Ureter (tissue), 1 donor: ENCODE data around the gene CDH18. TPM values are rescaled to one million over a fixed set of nuclear protein-coding genes. Genes with fewer than 3 reads are reported as not detected.

Source experiments
- DNase-seq: peaks from one replicate; pipeline ENCODE4 v3.0.0-alpha.2; 2020; ENCODE audit warnings: low spot score
- total RNA-seq: library from RNA; stranded (reverse); gene quantifications from one replicate; pipeline ENCODE4 v1.2.4, GENCODE V29; 2023
- donor health status: DM: yes; HTN: yes; CAD: no.

Gene CDH18, protein sequence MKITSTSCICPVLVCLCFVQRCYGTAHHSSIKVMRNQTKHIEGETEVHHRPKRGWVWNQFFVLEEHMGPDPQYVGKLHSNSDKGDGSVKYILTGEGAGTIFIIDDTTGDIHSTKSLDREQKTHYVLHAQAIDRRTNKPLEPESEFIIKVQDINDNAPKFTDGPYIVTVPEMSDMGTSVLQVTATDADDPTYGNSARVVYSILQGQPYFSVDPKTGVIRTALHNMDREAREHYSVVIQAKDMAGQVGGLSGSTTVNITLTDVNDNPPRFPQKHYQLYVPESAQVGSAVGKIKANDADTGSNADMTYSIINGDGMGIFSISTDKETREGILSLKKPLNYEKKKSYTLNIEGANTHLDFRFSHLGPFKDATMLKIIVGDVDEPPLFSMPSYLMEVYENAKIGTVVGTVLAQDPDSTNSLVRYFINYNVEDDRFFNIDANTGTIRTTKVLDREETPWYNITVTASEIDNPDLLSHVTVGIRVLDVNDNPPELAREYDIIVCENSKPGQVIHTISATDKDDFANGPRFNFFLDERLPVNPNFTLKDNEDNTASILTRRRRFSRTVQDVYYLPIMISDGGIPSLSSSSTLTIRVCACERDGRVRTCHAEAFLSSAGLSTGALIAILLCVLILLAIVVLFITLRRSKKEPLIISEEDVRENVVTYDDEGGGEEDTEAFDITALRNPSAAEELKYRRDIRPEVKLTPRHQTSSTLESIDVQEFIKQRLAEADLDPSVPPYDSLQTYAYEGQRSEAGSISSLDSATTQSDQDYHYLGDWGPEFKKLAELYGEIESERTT
- total RNA-seq, result not detected

DNA sequence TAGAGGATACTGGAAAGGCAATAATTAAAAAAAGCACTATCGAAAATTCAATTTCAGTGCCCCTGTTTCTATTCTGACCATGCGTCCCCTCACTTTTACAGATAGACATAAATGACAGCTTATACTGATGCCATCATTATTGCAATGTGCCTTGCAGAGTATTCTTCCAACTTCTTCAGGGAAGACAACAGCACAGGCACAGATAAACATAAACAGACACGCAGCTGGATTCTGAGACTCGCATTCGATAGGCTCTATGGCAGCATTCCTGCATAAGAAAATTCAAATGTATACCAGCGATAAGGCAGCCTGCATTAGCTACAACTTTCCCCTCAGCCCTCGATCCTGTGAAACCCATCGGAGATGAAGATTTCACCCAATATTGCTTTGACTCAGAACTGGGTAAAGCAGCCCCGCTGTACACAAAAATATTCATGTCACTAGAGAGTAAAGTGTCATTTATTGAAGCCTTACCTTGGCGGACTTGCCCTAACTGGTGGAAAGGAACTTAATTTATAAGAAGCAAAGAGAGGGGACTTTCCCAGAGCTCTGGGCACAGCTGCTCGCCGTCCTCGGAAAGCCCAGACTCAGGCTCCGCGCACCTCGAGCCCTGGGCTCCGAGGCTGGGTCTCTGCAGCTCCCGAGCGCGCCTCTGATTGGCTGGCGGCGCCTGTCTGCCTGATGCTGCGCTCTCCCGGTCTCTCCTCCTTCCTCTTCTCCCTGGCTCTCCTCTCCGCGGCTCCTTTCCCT is at the start of gene CDH18:
CDH18 (minus strand) TSS at position 589 of the 750 bp plus-strand sequence. CDS start 149,214 bp downstream, outside the sequence.
- no peak for DNase-seq

DNA sequence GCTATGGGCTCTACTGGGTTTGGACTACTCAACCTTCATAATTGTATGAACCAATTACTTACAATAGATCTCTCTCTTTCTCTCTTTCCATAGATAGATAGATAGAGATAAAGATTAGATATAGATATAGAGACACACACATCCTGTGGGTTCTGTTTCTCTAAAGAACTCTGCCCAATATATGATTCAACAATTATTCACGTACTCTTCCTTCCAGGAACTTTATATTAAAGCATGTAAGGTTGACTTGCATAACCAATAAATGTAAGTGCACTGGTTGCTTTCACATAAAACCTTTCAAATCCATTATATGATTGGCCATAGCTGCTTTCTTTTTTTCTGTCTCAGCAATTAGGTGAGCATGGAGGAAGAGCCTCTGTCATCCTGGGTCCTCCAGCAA is 46.7 kb upstream of the CDH18 start:
- DNase-seq, result no peak

DNA sequence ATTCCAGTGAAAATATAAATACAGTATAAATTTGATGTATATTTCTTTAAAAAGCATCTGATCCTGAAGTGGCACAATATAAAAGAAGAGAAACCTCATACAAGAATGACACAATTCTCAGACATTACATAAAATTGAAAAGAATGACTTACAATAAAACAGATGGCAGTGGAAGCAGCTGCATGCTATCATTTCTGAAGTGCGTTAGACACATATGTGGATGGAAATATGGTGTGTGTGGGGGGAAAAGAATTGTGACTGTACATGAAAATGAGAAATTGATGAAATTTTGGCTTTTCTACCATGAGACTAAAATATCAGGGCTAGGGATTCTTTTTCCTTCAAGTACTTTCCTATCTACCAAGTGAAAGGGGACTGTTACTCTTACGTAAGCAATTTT is 45.9 kb upstream of the CDH18 start:
- DNase-seq, result no peak

DNA sequence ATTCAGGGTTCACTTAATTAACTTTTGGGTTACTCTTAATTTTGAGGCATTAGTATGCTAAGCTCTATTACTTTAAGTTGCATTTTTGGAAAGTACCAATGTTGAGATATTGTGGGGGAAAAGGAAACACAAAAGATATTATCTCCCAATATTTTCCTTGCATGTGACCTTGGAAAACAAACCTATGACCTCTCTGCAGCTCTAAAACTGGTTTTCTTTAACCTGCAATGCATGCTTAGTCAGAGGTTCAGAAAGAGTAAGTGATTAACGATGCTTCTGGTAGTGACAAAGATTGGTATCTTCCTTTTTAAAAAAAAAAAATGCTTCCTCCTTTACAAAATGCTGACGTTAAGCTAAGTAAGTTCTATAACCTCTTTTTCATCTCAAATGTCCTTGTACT is 44.9 kb upstream of the CDH18 start:
- no peak for DNase-seq

DNA sequence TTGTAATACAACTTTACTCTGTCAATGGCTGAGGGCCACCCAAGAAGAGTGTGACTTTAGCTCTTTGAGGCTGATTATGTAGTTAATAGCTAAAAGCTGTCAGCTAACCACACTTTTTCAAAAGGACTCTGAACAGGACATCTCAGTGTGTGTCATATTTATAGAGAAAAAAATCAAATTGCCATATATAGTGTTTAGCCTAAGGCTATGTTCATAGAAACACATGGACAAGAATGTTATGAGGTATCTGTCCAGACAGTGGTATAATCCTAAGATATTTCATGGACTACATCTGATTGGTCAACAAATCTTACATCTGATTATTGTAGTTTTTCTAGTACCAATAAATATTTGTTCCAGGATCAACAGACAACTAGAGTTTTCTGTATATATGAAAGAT is 42.1 kb upstream of the CDH18 start:
- no peak for DNase-seq

DNA sequence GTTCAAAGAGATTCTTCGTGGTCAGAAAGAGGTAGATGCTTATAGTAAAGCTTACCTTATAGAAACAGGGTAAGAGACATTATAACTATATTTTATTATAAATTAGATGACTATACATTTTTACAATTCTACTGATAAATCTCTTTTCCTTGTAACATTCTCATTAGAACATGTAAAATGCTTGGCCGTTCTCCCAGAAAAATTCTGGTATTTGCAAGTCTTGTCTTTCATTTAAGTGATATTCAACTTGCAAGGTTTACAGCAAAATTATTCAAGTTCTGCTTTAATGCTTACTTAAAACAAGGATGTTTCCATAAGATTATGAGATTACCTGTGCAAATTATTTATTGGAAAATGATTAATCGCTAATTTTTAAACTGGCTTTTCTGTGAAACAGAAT is 41.3 kb upstream of the CDH18 start:
- DNase-seq, result no peak

DNA sequence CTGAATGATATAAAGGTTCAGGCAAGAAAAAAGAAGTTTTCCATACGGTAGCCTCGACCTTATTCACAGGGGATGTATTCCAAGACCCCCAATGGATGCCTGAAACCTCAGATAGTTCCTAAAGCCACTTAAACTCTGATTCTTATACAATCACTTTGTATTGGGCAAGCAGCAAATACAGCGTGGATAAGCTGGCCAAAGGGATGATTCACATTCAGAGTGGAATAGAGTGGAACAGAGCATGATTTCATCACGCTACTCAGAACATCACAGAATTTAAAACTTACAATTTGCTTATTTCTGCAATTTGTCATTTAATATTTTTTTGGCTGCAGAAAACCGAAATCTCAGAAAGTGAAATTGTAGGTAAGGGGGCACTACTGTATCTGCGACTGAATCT is 40.5 kb upstream of the CDH18 start:
- no peak for DNase-seq

DNA sequence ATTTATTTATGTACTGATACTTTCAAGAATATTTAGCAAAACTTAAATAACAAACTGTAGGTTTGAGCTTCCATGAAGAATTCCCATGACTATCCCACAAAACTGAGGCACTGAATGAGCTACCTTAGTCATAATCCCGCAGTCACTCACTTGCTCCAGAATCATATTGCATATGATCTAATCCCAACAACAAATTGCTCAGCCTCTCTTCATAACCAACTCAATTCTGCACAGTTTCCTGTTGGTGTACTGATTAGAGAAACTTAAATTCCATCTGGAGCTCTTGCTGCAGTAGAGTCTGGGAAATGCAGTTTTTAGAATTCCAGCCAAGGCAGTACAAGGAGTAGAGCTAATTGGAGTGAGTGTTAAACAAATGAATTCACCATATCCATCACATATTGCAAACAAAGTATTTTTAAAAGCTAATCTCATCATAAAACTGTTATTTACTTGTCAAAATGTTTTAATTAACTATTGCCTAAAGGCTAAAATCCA is 35.7 kb upstream of the CDH18 start:
- no peak for DNase-seq

DNA sequence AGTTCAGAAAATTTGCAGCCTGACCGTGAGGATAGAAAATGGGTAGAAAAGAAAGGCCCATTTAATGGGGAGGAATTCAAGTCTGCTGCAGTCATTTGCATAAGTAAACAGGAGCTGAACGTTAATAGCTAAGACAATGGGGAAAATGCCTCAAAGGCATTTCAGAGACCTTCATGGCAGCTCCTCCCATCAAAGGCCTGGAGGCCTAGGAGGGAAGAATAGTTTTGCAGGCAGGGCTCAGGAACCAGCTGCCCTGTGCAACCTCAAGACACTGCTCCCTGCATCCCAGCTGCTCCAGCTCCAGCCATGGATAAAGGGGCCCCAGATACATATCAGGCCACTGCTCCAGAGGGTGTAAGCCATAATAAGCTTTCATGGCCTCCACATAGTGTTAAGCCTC is 32.2 kb upstream of the CDH18 start:
- no peak for DNase-seq

DNA sequence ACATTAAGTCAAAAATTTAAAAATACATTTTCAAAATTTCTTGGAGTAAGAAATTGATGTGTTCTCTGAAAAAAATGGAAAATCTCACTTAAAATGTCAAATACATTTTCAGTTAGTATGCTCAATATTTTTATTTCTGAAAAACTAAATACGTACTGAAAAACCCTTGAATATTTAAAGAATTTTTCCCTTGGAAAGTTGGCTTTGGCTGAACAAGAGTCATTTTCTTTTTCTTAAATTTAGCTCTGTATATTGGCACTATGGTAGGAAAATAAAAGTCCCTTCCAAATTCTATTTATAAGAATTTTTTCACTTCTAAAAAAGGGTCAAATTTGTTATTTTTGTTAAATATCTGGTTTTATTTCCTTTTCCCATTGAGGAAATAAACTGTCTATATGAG is 29.0 kb upstream of the CDH18 start:
- DNase-seq, result no peak

DNA sequence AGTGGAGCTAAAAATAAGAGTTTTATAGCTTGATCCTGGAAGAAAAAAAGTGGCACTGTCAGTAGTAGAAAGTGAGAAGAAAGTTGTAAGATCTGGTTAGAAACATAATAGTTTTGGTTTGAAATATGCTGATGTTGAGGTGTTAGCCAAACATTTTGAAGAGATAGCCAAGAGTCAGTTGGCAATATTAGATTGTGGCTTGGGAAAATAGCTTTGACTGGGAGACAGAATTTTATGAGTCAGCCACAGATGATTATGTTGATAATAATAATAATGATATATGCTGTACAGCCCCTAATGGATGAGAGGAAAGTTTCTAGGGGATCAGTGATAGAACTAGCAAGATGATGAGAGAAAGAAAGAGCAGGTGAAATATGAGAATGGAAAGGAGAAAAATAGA is 12.4 kb upstream of the CDH18 start:
- DNase-seq, result no peak

DNA sequence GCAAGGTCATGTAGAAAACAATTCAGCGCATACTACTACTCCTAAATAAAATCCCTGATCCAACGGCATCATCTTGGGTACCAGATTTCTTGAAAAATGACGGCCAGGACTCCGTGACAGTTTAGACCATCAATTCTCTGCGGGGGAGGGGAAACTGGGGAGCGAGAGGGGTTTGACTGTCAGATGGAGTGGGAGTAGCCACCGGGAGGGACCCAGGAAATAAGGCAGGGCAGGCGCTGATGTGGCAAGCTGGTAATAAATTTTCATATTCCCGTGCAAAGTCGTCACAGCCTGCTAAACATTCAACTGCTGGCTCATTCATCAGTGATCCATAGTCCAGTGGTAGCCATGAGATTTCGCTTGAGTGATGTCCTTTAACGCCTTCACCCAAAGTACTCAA is 457 bp upstream of the CDH18 start:
- no peak for DNase-seq

DNA sequence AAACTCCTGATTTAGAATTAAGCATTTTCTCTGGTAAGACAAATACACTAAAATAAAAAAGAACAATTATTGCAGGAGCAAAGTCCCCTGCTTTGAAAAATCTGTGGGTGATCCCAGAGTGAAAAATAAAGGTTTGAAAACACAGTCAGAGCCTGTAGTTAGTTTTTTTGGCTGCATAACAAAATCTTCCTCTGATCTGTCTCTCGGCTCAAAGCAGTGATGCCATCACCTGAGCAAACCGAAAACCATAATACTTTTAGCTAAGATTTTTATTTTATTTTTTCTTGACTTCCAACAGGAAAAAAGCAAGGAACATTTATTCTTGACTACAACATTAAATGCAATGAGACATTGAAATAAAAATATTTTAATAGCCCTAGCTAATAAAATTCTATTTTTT is 1.2 kb downstream of the CDH18 start:
- no peak for DNase-seq

DNA sequence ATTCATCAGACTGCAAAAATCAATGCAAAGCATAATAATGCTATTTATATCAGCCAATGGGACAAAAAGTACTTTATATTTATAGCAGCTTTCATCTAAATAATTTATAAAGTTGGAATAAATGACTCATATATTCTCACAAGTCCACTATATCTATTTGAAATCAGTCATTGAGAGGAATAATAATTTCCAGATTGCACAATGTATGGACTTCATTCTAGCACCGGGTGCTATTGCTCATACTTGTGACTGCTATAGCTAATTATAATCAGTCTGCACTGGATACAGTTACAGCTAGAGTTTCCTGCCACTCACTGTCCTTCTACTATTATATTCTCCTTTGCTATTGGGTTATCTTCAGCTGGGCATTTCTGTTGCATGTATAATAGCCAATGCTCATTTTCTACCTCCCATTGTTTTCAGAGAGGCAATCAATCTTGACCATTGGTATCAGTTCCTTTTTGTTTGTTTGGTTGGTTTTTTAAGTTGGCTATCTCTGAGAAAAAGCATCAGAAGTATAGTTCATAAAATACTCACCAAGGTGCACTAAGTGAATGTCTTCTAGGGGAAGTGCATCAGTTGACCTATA is 1.9 kb downstream of the CDH18 start:
- no peak for DNase-seq

DNA sequence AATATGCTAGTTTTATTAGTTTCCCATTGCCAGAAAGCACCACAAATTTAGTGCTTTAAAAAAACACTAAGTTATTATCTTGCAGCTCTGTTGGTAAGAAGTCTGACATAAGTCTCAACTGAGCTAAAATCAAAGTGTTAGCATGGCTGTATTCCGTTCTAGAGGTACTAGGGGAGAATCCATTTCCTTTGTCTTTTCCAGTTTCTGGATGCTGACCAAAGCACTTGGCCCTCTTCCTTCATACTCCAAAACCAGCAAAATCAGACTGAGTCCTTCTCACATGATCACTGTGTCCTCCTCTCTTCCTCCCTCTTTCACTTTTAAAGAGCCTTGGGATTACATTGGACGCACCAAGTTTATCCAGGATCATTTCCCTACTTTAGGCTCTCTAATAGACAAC is 9.5 kb downstream of the CDH18 start:
- DNase-seq, result no peak

DNA sequence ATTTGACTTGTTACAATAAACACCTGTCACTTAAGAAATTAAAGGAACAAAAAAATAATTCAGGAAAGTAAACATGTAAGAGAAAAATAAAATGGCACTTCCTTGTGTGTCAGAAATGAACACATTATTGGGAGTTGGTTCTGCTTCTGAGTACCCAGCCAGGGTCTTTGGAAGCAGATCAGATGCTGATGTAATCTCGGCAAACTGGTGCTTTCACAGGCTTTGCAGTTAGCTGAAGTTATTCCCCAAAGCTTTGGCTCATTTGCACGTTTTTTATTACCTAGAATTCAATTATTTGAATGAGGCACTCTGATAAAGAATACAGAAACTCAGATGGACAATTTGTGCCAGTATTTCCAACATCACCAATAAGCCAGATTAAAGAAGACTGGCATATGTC is 10.9 kb downstream of the CDH18 start:
- DNase-seq, result no peak

DNA sequence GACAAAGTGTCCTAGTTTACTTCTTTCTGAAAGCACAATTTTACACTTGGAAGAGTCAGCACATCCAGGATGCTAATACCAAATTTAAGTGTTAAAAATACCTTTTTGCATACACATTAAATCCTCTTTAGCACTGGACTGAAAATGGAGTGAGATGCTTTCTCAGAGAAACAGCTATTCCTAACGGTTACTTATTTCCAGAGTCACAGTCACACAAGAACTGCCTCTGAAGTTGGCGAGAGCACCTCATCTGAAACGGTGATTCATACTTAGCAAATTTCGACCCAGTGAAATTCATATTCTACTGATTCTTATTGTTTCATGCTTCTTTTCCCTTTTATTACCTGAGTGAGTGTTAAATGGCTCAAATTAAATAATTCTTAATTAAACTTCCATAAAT is 12.2 kb downstream of the CDH18 start:
- DNase-seq, result no peak

DNA sequence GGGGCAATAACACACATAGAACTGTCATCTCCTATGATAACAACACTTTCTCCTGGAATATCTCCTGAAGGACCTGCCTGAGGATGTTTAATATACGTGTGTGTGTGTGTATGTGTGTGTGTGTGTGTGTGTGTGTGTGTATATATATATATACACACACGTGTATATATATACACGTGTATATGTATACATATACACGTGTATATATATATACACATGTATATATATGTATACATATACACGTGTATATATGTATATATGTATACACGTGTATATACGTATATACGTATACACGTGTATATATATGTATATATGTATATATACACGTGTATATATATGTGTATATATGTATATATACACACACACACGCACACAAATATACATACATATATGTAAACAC is 27.5 kb downstream of the CDH18 start:
- DNase-seq, result no peak

DNA sequence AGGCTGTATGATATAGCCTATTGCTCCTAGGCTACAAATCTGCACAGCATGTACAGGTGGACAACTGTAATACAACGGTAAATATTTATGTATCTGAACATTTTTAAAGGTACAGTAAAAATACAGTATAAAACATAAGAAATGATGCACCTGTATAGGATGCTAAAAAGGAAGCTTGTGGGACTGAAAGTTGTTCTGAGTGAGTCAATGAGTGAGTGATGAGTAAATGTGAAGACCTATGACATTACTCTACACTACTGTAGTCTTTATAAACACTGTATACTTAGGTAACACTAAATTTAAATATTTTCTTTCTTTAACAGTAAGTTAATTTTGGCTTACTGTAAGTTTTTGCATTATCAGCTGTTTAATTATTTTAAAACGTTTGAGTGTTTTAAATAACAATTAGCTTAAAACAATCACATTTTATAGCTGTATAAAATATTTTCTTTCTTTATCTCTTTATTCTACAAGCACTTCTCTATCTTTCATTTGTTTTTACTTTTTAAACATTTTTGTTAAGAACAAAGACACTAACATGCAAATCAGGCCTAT is 28.1 kb downstream of the CDH18 start:
- no peak for DNase-seq

DNA sequence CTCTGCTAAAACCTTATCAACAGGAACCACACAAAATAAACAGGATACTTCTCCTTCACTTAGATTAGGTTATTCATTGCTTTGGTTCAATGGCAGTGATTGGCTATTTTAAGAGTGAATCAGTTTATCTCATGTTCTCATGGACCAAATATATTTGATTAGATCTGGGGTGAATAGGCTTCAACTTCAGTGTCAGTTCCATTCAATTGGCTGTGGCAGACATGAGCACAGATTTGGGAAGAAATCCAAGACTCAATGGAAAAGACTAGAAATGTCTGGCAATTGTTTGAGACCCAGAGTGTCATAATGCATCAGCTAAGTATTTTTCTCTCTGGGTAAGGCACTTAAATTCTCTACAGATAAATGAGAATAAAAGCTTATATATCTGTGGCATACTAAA is 37.1 kb downstream of the CDH18 start:
- no peak for DNase-seq

DNA sequence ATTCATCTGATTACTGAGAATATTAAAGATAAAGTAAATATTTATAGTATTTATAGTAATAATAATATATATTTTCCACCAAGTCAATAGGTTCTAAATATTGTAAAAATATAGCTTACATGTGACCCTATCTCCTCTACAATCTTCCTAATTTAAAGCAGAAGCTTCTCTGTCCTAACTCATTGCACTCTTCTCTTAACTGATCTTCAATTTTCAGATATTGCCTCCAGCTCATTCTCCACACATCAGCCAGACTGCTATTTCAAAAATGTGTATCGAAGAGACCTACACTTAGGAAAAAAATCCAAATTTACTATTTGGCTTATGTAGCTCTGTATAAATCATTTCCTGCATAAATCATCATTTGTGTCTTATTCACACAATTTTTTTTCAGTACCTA is 47.8 kb downstream of the CDH18 start:
- DNase-seq, result no peak

DNA sequence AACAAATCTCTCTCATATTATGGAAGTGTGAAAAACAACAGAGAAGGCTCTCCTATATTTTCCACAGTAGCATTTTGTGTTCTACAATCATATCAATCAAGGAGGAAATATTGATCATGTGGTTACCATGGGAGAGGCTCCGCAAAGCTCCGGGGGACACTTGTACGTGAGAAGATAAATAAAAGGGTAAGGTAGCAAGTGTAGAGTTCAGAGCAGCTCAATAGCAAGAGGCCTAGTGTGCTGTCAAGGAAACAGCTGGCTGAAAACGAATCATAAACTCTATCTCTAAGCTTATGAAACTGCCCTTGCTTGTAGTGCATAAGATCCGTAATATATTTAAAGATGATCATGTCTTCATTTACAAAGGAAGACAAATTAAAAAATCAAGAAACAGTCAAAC is 57.5 kb downstream of the CDH18 start:
- no peak for DNase-seq
